DND-41 (cell line): Measurements from ENCODE around the gene MATK.

ENCODE experiments used
- ATAC-seq: fragments of 200-7000 bp; cut with Tn5 transposase; 3 replicates; pipeline ENCODE4 v1.9.1; 2021; ENCODE audit warnings: low read depth; ENCODE audit not compliant: insufficient read depth
- DNase-seq: peaks from one replicate; pipeline ENCODE4 v3.0.0-alpha.2; 2020
- H2AFZ ChIP-seq: 2 replicates; pipeline ENCODE4 v1.6.0; 2012; ENCODE audit warnings: low read depth, low read length
- H3K27ac ChIP-seq: 2 replicates; pipeline ENCODE4 v1.5.1; 2012; ENCODE audit warnings: low read length, inconsistent platforms
- H3K27me3 ChIP-seq: fragments of 200-600 bp; sonication (generic); 2 replicates; pipeline ENCODE4 v1.6.0; 2012; ENCODE audit warnings: low read length, mild to moderate bottlenecking, inconsistent platforms; ENCODE audit not compliant: insufficient read depth, poor library complexity
- H3K36me3 ChIP-seq: 2 replicates; pipeline ENCODE4 v1.5.1; 2012; ENCODE audit warnings: low read length, inconsistent platforms; ENCODE audit not compliant: insufficient read depth
- H3K4me1 ChIP-seq: 2 replicates; pipeline ENCODE4 v1.5.1; 2012; ENCODE audit warnings: mild to moderate bottlenecking, low read length; ENCODE audit not compliant: insufficient read depth
- H3K4me2 ChIP-seq: 2 replicates; pipeline ENCODE4 v1.6.0; 2012; ENCODE audit warnings: mild to moderate bottlenecking, moderate library complexity, low read length, inconsistent platforms; ENCODE audit not compliant: insufficient read depth
- H3K4me3 ChIP-seq, 2 experiments: fragments of 200-600 bp in 1 of 2; shearing (Covaris generic) in 1 of 2; 2 replicates each; pipeline ENCODE4 v1.5.1; 2012 to 2016; ENCODE audit warnings: inconsistent platforms in 2 of 2, low read length in 2 of 2, mild to moderate bottlenecking in 2 of 2, low read depth in 1 of 2, moderate library complexity in 1 of 2
- H3K79me2 ChIP-seq: 2 replicates; pipeline ENCODE4 v1.6.0; 2012; ENCODE audit warnings: low read length, inconsistent platforms; ENCODE audit not compliant: insufficient read depth
- H3K9ac ChIP-seq: 2 replicates; pipeline ENCODE4 v1.6.0; 2012; ENCODE audit warnings: low read depth, mild to moderate bottlenecking, inconsistent platforms, low read length, moderate library complexity
- H3K9me3 ChIP-seq: 2 replicates; pipeline ENCODE4 v1.5.1; 2012; ENCODE audit warnings: low read length, moderate library complexity, mild to moderate bottlenecking, inconsistent platforms; ENCODE audit not compliant: insufficient read depth, severe bottlenecking
- H4K20me1 ChIP-seq: 2 replicates; pipeline ENCODE4 v1.6.0; 2012; ENCODE audit warnings: low read length; ENCODE audit not compliant: insufficient read depth
- EZH2 ChIP-seq: IDR thresholded peaks from 3 replicates; pipeline ENCODE4 v1.6.1; 2012; ENCODE audit warnings: borderline replicate concordance, low read depth, mild to moderate bottlenecking, moderate library complexity, low read length, inconsistent platforms; ENCODE audit not compliant: severe bottlenecking
- TF ChIP-seq, protein P1 (sequence below): IDR thresholded peaks from 2 replicates; pipeline ENCODE4 v1.5.1; 2012; ENCODE audit warnings: borderline replicate concordance, low read length, moderate library complexity, mild to moderate bottlenecking; ENCODE audit not compliant: poor library complexity, severe bottlenecking; ENCODE audit errors: extremely low read depth

MATK gene

DNA sequence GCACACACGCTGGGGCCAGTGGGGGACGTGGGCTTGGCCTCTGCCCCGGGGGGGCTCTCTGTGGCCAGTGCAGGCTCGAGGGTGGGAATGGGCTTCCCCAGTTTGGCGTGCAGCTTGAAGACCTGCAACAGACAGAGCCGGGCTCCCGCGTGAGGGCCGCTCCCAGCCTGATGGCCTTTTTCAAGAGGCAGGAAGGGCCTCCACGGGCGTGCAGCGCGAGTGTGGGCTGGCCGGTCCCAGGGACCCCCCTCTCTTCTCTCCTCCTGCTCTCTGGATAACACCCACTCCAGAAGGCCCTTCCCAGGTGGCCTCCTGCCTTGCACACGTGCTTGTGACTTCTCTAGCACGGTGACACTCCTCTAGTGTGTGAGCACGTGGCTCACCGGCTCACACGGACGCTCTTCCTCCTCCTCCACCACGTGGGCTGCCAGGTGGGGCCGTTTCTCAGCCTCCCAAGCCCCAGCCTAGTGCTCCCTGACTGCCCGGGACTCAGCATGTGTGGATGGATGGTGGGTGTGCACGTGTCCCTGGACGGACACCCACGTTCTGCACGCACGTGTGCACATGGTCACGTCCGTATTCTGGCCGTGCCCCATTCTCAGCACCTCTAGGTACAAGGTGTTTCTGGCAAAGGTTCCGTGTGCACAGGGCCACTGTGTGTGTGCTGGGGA lies 39.2 kb upstream of the MATK start:
- TF ChIP-seq EZH2 = no peak
- TF ChIP-seq, protein P1, sequence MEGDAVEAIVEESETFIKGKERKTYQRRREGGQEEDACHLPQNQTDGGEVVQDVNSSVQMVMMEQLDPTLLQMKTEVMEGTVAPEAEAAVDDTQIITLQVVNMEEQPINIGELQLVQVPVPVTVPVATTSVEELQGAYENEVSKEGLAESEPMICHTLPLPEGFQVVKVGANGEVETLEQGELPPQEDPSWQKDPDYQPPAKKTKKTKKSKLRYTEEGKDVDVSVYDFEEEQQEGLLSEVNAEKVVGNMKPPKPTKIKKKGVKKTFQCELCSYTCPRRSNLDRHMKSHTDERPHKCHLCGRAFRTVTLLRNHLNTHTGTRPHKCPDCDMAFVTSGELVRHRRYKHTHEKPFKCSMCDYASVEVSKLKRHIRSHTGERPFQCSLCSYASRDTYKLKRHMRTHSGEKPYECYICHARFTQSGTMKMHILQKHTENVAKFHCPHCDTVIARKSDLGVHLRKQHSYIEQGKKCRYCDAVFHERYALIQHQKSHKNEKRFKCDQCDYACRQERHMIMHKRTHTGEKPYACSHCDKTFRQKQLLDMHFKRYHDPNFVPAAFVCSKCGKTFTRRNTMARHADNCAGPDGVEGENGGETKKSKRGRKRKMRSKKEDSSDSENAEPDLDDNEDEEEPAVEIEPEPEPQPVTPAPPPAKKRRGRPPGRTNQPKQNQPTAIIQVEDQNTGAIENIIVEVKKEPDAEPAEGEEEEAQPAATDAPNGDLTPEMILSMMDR = no peak
- H3K36me3 ChIP-seq = no peaks in the 10 kb centered on the region
- no peaks in the 10 kb centered on the region for H4K20me1 ChIP-seq
- H3K9ac ChIP-seq = no peak overlapping the region; the same call in 1 of the 2 replicates
- no peaks in the 10 kb centered on the region for H3K79me2 ChIP-seq
- H3K4me2 ChIP-seq = no peak overlapping the region
- H3K27me3 ChIP-seq = no peaks in the 10 kb centered on the region
- H3K4me1 ChIP-seq = peaks cover 6% of the 10 kb centered on the region
- no peak overlapping the region for H3K27ac ChIP-seq
- DNase-seq (no peak), ATAC-seq (no peak)
- H2AFZ ChIP-seq = no peak overlapping the region
- no peak overlapping the region for H3K4me3 ChIP-seq
- no peaks in the 10 kb centered on the region for H3K9me3 ChIP-seq

DNA sequence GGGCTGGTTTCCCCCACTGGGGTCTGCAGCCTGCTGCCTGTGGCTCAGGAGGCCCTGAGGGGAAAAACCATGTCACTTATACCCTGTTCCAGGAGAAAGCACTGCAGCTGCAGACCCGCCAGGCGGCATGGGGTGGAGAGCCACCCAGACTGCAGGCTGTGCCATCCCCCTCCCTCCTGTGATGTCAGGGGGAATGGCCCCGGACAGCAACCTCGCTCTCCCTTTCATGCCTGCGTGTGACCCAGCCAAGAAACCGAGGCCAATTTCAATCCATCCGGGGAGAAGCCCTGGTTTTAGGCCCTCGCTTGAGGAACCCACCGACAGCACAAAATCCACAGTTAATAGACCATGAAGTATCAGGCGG lies 37.2 kb upstream of the MATK start:
- Histone ChIP-seq H3K27ac (no peak overlapping the region), H3K4me2 (no peak overlapping the region), H3K4me3 (no peak overlapping the region), H3K36me3 (no peaks in the 10 kb centered on the region), H3K27me3 (no peaks in the 10 kb centered on the region), H2AFZ (no peak overlapping the region), H3K4me1 (peaks cover 6% of the 10 kb centered on the region), H3K9me3 (no peaks in the 10 kb centered on the region), H4K20me1 (no peaks in the 10 kb centered on the region), H3K9ac (no peak overlapping the region), H3K79me2 (no peaks in the 10 kb centered on the region)
- ATAC-seq (no peak), DNase-seq (no peak)
- TF ChIP-seq, protein P1 = no peak
- TF ChIP-seq EZH2 = no peak

DNA sequence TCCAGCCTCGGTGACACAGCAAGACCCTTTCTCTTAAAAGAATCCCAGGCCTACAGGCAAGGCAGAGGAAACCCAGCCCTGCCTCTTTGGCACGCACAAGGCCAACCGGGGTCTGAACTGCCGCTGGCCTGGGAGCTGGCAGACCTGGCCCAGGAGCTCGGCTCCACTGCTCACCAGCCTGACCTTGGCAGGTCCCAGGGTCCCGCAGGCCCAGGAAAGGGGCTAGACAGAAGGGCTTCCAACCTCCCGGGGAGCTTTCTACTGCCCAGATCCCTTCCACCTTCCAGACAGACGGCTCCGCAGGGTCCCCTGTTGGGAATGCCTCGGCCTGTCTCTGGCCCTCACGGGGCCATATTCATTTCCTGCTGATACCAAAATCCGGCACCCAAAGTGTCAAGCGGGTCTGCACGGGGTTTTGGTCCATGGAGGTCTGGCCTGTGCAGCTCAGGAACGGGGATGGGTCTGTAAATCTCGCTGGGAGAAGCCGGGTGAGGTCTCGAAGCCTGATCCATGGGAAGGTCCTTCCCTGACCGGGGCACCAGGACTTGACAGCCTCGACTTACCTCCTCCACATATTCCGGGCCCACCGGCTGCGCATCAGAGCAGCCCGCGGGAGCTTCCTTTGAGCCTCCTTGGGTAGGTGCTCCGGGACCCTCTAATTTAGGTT lies 36.6 kb upstream of the MATK start:
- Histone ChIP-seq H3K36me3 (no peaks in the 10 kb centered on the region), H3K4me2 (no peak overlapping the region), H3K9me3 (no peaks in the 10 kb centered on the region), H4K20me1 (no peaks in the 10 kb centered on the region), H3K4me1 (peaks cover 6% of the 10 kb centered on the region), H3K27me3 (no peaks in the 10 kb centered on the region), H3K79me2 (no peaks in the 10 kb centered on the region), H3K4me3 (no peak overlapping the region), H3K27ac (no peak overlapping the region), H2AFZ (no peak overlapping the region), H3K9ac (no peak overlapping the region)
- TF ChIP-seq, protein P1 = no peak
- ATAC-seq = no peak
- no peak for DNase-seq
